ENCODE data around the gene ANOS1. TPM values are rescaled to one million over a fixed set of nuclear protein-coding genes. Genes with fewer than 3 reads are reported as not detected.

Gene ANOS1
- polyA plus RNA-seq, 1 donor from 2014 or later: 0.72 TPM

DNA sequence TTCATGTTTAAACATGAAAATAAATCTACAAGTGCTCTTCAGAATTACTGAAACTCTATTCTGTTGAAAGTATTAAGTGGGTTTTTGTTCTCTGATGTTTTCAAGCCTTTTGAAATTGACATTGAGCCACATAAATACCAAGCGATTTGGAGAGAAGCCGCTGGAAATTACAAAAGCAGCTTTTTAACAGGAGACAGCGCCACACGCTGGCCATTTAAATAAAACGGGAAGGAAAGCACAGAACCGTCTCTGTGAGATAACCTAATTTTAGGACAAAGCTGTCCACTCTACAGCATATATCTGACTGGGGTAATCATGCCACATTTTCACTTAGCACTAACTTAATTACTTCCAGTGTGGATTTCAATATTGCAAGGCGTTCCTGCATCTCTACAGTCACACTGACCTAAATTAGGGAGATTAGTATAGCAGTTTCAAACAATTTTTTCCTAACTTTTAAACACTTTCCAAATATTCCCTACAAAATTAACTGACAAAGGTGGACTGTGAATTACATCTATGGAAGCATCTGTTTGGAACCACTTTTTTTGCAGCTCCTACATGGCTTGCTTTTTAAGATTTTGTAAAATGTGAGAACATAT, 6.8 kb upstream of the ANOS1 start:
- H4K20me1 ChIP-seq (ENCODE audit: insufficient read depth): no peaks in the 10 kb centered on the region
- no peaks in the 10 kb centered on the region for H3K9me3 ChIP-seq (ENCODE audit: low read length)
- no peak overlapping the region for H3K4me3 ChIP-seq (ENCODE audit: low read length)
- H3K4me2 ChIP-seq (ENCODE audit: low read length): no peak overlapping the region
- no peaks in the 10 kb centered on the region for H3F3A ChIP-seq (ENCODE audit: insufficient read depth, low read length, poor library complexity, severe bottlenecking)
- no peaks in the 10 kb centered on the region for H3K27me3 ChIP-seq (ENCODE audit: insufficient read depth, low read depth, low read length)
- no peaks in the 10 kb centered on the region for H3K36me3 ChIP-seq (ENCODE audit: insufficient read depth, low read length)
- no peak overlapping the region for H3K9ac ChIP-seq (ENCODE audit: low read length)
- no peaks in the 10 kb centered on the region for H3K9me2 ChIP-seq (ENCODE audit: insufficient read depth, low read length)
- no peak overlapping the region for H2AFZ ChIP-seq (ENCODE audit: low read depth, low read length)
- no peaks in the 10 kb centered on the region for H3K79me2 ChIP-seq (replicated peaks; ENCODE audit: insufficient read depth, low read length)
- H3K27ac ChIP-seq (ENCODE audit: low read length): no peak overlapping the region
- peak; percentile 78 for TF ChIP-seq RAD21 (conservative IDR thresholded peaks at IDR 0.05)
- no peak for TF ChIP-seq EP300 (conservative IDR thresholded peaks at IDR 0.05; ENCODE audit: poor library complexity, severe bottlenecking)
- TF ChIP-seq CTCF (IDR thresholded peaks at IDR 0.05; ENCODE audit: poor library complexity, severe bottlenecking): peak; percentile 75
- TF ChIP-seq SMC3 (conservative IDR thresholded peaks at IDR 0.05; ENCODE audit: poor library complexity): peak; percentile 83

- no peak overlapping the region for H3K4me2 ChIP-seq (ENCODE audit: low read length)
- no peaks in the 10 kb centered on the region for H3K9me2 ChIP-seq (ENCODE audit: insufficient read depth, low read length)
- no peaks in the 10 kb centered on the region for H3K9me3 ChIP-seq (ENCODE audit: low read length)
- H3K9ac ChIP-seq (ENCODE audit: low read length): no peak overlapping the region
- H3K27me3 ChIP-seq (ENCODE audit: insufficient read depth, low read depth, low read length): no peaks in the 10 kb centered on the region
- H4K20me1 ChIP-seq (ENCODE audit: insufficient read depth): no peaks in the 10 kb centered on the region
- no peaks in the 10 kb centered on the region for H3F3A ChIP-seq (ENCODE audit: insufficient read depth, low read length, poor library complexity, severe bottlenecking)
- TF ChIP-seq MXI1 (conservative IDR thresholded peaks at IDR 0.05; ENCODE audit: poor library complexity, severe bottlenecking) (no peak), CTCF (IDR thresholded peaks at IDR 0.05; ENCODE audit: poor library complexity, severe bottlenecking) (no peak), TAF1 (IDR thresholded peaks at IDR 0.05; ENCODE audit: low read depth) (no peak), EZH2 (IDR thresholded peaks at IDR 0.05; ENCODE audit: borderline replicate concordance, insufficient read depth, low read length, poor library complexity, severe bottlenecking) (no peak), RAD21 (conservative IDR thresholded peaks at IDR 0.05) (no peak), EP300 (conservative IDR thresholded peaks at IDR 0.05; ENCODE audit: poor library complexity, severe bottlenecking) (no peak), SMC3 (conservative IDR thresholded peaks at IDR 0.05; ENCODE audit: poor library complexity) (no peak)
- H3K79me2 ChIP-seq (replicated peaks; ENCODE audit: insufficient read depth, low read length): no peaks in the 10 kb centered on the region
- H3K27ac ChIP-seq (ENCODE audit: low read length): no peak overlapping the region
- H3K36me3 ChIP-seq (ENCODE audit: insufficient read depth, low read length): no peaks in the 10 kb centered on the region
- H3K4me3 ChIP-seq (ENCODE audit: low read length): no peak overlapping the region
- no peak overlapping the region for H2AFZ ChIP-seq (ENCODE audit: low read depth, low read length)
Measured at GRCh38 chrX:8737883-8738282, 5.9 kb upstream of the ANOS1 start.
